Testis (tissue), 3 donors: Measurements from ENCODE around the gene ARHGAP9. TPM values are rescaled to one million over a fixed set of nuclear protein-coding genes. Genes with fewer than 3 reads are reported as not detected.

Experiments used
- DNase-seq: peaks from one replicate; pipeline ENCODE4 v3.0.0-alpha.2; 2019
- H3K27ac ChIP-seq, 2 donors: fragments of 200-600 bp; sonication (generic); one replicate each; pipeline ENCODE4 v1.5.1; 2019
- H3K27me3 ChIP-seq: fragments of 200-600 bp; sonication (generic); one replicate; pipeline ENCODE4 v1.5.1; 2019
- H3K36me3 ChIP-seq: fragments of 200-600 bp; sonication (generic); one replicate; pipeline ENCODE4 v1.5.1; 2017; ENCODE audit warnings: low read depth; ENCODE audit errors: missing control alignments
- H3K4me1 ChIP-seq: fragments of 200-600 bp; sonication (generic); one replicate; pipeline ENCODE4 v1.5.1; 2019
- H3K4me3 ChIP-seq, 2 donors: fragments of 200-600 bp; sonication (generic); one replicate each; pipeline ENCODE4 v1.5.1; 2017 to 2019
- H3K9me3 ChIP-seq: fragments of 200-600 bp; sonication (generic); one replicate; pipeline ENCODE4 v1.5.1; 2017
- POLR2A ChIP-seq: fragments of 450-650 bp; IDR thresholded peaks from one replicate; pipeline ENCODE4 v1.6.1; 2017; ENCODE audit warnings: antibody characterized with exemption, mild to moderate bottlenecking, moderate library complexity
- WGBS, 2 donors: methylation state at CpG; one replicate each; pipeline ENCODE4 v1.1.5; 2018; 5-methylcytosine and 5-hydroxymethylcytosine counted together
- intact Hi-C: fragments of 100-400 bp; cut with DNase I; formaldehyde crosslinking; loops from one replicate; pipeline ENCODE4 v1.15.1; 2023; ENCODE audit warnings: low total_unique reads
- polyA plus RNA-seq: library from polyadenylated mRNA; stranded (reverse); fragments of 350-450 nt; fragmentation: Illumina TruSeq; extraction: RNeasy Lipid Tissue Mini Kit (QIAGEN cat#74804); gene quantifications from one replicate; pipeline ENCODE4 v1.2.3, GENCODE V29; 2014; ENCODE audit warnings: low read depth, low replicate concordance; ENCODE audit not compliant: insufficient read depth
- total RNA-seq, 2 donors: library from RNA; depleted of rRNA; stranded (reverse); fragments of >200 nt; gene quantifications; one replicate each; pipeline ENCODE4 v1.2.3, GENCODE V29; 2016
- TF ChIP-seq, protein P1 (sequence below), 3 experiments: fragments of 450-650 bp in 2 of 3; fragments of 200-600 bp in 1 of 3; sonication (generic) in 1 of 3; IDR thresholded peaks; one replicate each; pipeline ENCODE4 v1.5.1; 2016 to 2019; ENCODE audit warnings: antibody characterized with exemption in 3 of 3, mild to moderate bottlenecking in 2 of 3, moderate library complexity in 1 of 3

The ARHGAP9 gene
- total and polyA plus RNA-seq, 3 donors from 2014 or later: 24.8 to 111 (median 29.2) TPM

DNA sequence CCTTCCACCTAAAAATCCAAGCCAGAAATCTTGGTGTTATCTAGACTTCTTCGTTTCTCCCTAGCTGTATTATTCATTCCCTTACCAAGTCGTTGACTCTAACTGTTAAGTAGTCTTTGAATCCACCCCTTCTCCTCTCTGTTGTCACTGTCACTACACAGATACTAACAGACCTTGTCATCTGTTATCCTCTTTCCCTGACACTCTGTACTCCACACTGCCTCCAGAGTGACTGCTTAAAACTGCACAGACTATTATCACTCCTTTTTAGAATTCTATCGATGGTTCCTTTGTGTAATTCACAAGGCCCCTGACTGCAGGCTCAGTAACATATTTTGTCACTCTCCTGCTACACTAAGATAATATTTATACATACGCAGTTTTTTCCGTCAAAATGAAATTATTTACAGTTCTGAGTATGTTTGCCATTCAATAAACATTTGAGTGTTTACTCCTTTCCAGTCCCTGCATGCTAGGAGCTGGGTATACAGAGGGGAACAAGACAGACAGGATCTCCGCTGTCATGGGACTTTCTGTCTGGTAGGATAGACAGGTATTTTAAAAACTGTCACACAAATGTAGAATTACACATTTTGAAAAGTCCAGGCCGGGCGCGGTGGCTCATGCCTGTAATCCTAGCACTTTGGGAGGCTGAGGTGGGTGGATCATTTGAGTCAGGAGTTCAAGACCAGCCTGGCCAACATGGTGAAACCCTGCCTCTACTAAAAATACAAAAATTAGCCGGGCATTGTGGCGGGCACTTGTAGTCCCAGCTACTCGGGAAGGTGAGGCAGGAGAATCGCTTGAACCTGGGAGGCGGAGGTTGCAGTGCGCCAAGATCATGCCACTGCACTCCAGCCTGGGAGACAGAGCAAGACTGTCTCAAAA is 12.0 kb upstream of the ARHGAP9 start:
- 90% methylated on average over 15 of the region's 15 CpGs for WGBS, 2 donors
- no peak overlapping the region for H3K27ac ChIP-seq
- no peak for DNase-seq
- H3K36me3 ChIP-seq: no peaks in the 10 kb centered on the region
- no peak for TF ChIP-seq POLR2A
- TF ChIP-seq, protein P1, sequence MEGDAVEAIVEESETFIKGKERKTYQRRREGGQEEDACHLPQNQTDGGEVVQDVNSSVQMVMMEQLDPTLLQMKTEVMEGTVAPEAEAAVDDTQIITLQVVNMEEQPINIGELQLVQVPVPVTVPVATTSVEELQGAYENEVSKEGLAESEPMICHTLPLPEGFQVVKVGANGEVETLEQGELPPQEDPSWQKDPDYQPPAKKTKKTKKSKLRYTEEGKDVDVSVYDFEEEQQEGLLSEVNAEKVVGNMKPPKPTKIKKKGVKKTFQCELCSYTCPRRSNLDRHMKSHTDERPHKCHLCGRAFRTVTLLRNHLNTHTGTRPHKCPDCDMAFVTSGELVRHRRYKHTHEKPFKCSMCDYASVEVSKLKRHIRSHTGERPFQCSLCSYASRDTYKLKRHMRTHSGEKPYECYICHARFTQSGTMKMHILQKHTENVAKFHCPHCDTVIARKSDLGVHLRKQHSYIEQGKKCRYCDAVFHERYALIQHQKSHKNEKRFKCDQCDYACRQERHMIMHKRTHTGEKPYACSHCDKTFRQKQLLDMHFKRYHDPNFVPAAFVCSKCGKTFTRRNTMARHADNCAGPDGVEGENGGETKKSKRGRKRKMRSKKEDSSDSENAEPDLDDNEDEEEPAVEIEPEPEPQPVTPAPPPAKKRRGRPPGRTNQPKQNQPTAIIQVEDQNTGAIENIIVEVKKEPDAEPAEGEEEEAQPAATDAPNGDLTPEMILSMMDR (IDR thresholded peaks at IDR 0.05): no peak
- no peak overlapping the region for H3K4me3 ChIP-seq
- H3K4me1 ChIP-seq: peaks cover 9% of the 10 kb centered on the region
- no peaks in the 10 kb centered on the region for H3K27me3 ChIP-seq
- no peaks in the 10 kb centered on the region for H3K9me3 ChIP-seq
- intact Hi-C loops: no loop called here

DNA sequence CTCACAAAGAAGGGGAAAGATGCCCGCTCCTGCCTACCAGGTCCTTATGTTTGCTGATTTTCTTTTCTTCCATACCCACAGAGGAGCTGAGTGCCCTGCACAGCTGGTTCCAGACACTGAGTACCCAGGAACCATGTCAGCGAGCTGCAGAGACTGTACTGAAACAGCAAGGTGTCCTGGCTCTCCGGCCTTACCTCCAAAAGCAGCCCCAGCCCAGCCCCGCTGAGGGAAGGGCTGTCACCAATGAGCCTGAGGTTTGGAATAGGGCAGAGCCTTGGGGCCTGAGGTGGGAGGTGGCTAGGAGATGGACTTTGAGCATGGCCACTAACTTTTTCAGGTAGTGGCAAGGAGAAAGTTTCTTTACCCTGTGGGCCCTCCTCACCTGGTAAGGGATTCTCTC is 10.5 kb upstream of the ARHGAP9 start:
- Histone ChIP-seq H3K4me3 (no peak overlapping the region), H3K4me1 (peaks cover 9% of the 10 kb centered on the region), H3K36me3 (no peaks in the 10 kb centered on the region), H3K27me3 (no peaks in the 10 kb centered on the region), H3K9me3 (no peaks in the 10 kb centered on the region), H3K27ac (no peak overlapping the region)
- intact Hi-C loops: no loop called here
- no peak for DNase-seq
- WGBS, 2 donors: 94 to 96% methylated on average over 1 to 4 of the region's 4 CpGs
- no peak for TF ChIP-seq POLR2A
- TF ChIP-seq, protein P1 (IDR thresholded peaks at IDR 0.05): no peak

DNA sequence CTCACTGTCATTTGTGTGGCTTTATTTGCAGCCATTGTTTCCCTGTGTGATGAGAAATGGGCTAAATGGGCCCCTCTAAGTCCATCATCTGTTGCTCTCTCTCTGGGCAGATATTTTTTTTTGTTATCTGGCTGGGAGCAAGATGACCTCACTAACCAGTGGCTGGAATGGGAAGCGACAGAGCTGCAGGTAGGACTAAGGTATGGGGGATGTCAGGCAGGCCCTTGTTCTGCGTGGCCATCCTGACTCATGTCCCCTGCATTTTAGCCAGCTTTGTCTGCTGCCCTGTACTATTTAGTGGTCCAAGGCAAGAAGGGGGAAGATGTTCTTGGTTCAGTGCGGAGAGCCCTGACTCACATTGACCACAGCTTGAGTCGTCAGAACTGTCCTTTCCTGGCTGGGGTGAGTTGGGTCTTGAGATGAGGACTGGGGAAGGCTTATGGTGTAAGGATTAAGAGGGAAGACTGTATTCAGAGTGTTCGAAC is 9.5 kb upstream of the ARHGAP9 start:
- Histone ChIP-seq H3K4me1 (peaks cover 9% of the 10 kb centered on the region), H3K27me3 (no peaks in the 10 kb centered on the region), H3K36me3 (no peaks in the 10 kb centered on the region), H3K27ac (no peak overlapping the region), H3K9me3 (no peaks in the 10 kb centered on the region), H3K4me3 (peak overlapping the region in 1 of 2 donors; percentile 90)
- 85 to 91% methylated on average over 5 of the region's 5 CpGs for WGBS, 2 donors
- DNase-seq: no peak
- no peak for TF ChIP-seq POLR2A
- TF ChIP-seq, protein P1 (IDR thresholded peaks at IDR 0.05): no peak
- intact Hi-C loops: no loop called here

DNA sequence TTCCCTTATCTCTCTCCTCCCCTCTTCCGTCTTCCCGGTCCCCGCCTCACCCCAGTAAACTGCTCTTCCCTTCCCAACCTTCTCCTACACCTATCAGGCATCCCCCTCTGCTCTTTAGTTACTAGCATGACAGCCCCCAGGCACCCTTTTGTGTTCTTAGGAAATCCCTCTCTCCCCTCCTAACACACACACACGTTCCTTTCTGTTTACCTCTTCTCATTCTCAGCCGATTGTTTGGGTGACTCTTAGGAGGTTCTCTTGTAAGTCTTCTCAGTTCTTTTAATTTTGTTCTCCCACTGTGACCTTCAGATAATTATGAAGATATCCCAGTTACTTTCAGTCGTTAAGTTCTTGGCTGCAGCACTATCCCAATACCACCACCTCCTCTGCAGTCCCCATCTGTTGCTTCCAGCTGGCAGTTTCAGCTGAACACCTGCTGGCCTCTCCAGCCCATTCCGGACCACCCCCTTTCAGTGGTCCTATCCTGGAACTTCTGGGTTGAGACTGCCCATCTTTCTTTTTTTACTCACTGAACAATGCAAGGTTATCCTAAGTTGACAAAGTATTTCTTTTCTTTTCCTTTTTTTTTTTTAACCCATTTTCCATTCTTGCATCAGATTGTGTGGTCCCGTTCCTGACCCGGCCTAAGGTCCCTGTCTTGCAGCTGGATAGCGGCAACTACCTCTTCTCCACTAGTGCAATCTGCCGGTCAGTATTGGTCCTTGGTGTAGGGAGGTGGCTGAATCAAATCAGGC is 8.9 kb upstream of the ARHGAP9 start:
- no peak for TF ChIP-seq POLR2A
- TF ChIP-seq, protein P1 (IDR thresholded peaks at IDR 0.05): no peak
- intact Hi-C loops: no loop called here
- Histone ChIP-seq H3K9me3 (no peaks in the 10 kb centered on the region), H3K36me3 (no peaks in the 10 kb centered on the region), H3K27ac (peak overlapping the region; percentile 17 to 72), H3K4me1 (peaks cover 9% of the 10 kb centered on the region), H3K27me3 (no peaks in the 10 kb centered on the region), H3K4me3 (peak overlapping the region; percentile 85 to 90)
- WGBS, 2 donors: 22% methylated on average over 11 of the region's 11 CpGs
- DNase-seq: no peak
